GM12878 (cell line): Measurements from ENCODE around the gene TBC1D1. TPM values are rescaled to one million over a fixed set of nuclear protein-coding genes. Genes with fewer than 3 reads are reported as not detected.

Source experiments
- ATAC-seq: fragments of 200-7000 bp; cut with Tn5 transposase; 3 replicates; pipeline ENCODE4 v1.9.1; 2020; ENCODE audit warnings: mild to moderate bottlenecking, moderate library complexity
- BruUV-seq: library from RNA; stranded (reverse); fragments of 400-500 nt; replicated peaks from 2 replicates; lab custom pipeline; 2021; lab: Mats Ljungman, UMichigan
- CTCF ChIA-PET: fragments of 300-600 bp; sonication (Branson Sonifier 250); formaldehyde crosslinking; extraction: SDS; loops from one replicate; lab custom pipeline; 2021; ENCODE audit warnings: inconsistent platforms; lab: Yijun Ruan, JAX
- POLR2A ChIA-PET: fragments of 350-600 bp; formaldehyde crosslinking; extraction: SDS; loops from one replicate; lab custom pipeline; 2021; ENCODE audit warnings: inconsistent platforms; lab: Charles Lee
- RAD21 ChIA-PET: fragments of 300-600 bp; sonication (Branson Sonifier 250); formaldehyde crosslinking; loops from one replicate; lab custom pipeline; 2023; ENCODE audit warnings: antibody characterized with exemption; ENCODE audit not compliant: unreplicated experiment; lab: Charles Lee
- SMC1A ChIA-PET: fragments of 300-600 bp; sonication (Branson Sonifier 250); formaldehyde crosslinking; loops from one replicate; lab custom pipeline; 2023; ENCODE audit not compliant: unreplicated experiment, uncharacterized antibody; lab: Charles Lee
- DNase-seq: peaks from one replicate; pipeline ENCODE4 v3.0.0-alpha.2; 2011; ENCODE audit warnings: low read depth, low spot score
- FAIRE-seq: peaks from 3 replicates; lab custom pipeline; 2011; peaks lifted over from hg19 to GRCh38; lab: Jason Lieb, UNC
- H2AFZ ChIP-seq: 2 replicates; pipeline ENCODE4 v1.6.0; 2011; ENCODE audit warnings: low read depth, low read length, control low read depth; ENCODE audit not compliant: control insufficient read depth
- H3K27ac ChIP-seq: 2 replicates; pipeline ENCODE4 v1.5.1; 2011; ENCODE audit warnings: control low read depth; ENCODE audit not compliant: control insufficient read depth, insufficient read depth
- H3K27me3 ChIP-seq, 2 experiments: replicated peaks in 1 of 2; 2 replicates each; pipeline versions ENCODE4 v1.6.0 to v1.6.1; 2011; ENCODE audit warnings: low read length in 1 of 2; ENCODE audit not compliant: control insufficient read depth in 2 of 2, insufficient read depth in 2 of 2
- H3K36me3 ChIP-seq, 2 experiments: 2 replicates each; pipeline ENCODE4 v1.5.1; 2011; ENCODE audit warnings: low read length in 1 of 2; ENCODE audit not compliant: control insufficient read depth in 2 of 2, insufficient read depth in 2 of 2
- H3K4me1 ChIP-seq: 2 replicates; pipeline ENCODE4 v1.6.1; 2011; ENCODE audit warnings: mild to moderate bottlenecking, low read length, moderate library complexity, mixed read lengths; ENCODE audit not compliant: control insufficient read depth, insufficient read depth
- H3K4me2 ChIP-seq: 2 replicates; pipeline ENCODE4 v1.6.0; 2011; ENCODE audit warnings: control low read depth; ENCODE audit not compliant: control insufficient read depth, insufficient read depth
- H3K4me3 ChIP-seq: fragments of 200-600 bp; sonication (generic); 2 replicates; pipeline ENCODE4 v1.5.1; 2016
- H3K79me2 ChIP-seq: 2 replicates; pipeline ENCODE4 v1.6.0; 2011; ENCODE audit warnings: low read length; ENCODE audit not compliant: control insufficient read depth, insufficient read depth
- H3K9ac ChIP-seq: 2 replicates; pipeline ENCODE4 v1.8.0; 2011; ENCODE audit warnings: low read length, control low read depth, mixed read lengths; ENCODE audit not compliant: control insufficient read depth, insufficient read depth
- H3K9me3 ChIP-seq: replicated peaks from 3 replicates; pipeline ENCODE4 v1.5.1; 2011; ENCODE audit warnings: mild to moderate bottlenecking, low read length; ENCODE audit not compliant: control insufficient read depth, insufficient read depth
- H4K20me1 ChIP-seq: 2 replicates; pipeline ENCODE4 v1.6.0; 2011; ENCODE audit not compliant: control insufficient read depth, insufficient read depth
- BACH1 ChIP-seq: fragments of 450-650 bp; IDR thresholded peaks from 2 replicates; pipeline ENCODE4 v1.6.1; 2017; ENCODE audit warnings: mild to moderate bottlenecking, borderline replicate concordance
- CHD2 ChIP-seq: IDR thresholded peaks from 2 replicates; pipeline ENCODE4 v1.6.1; 2011; ENCODE audit warnings: low read depth, low read length, improper control_type of control experiment, borderline replicate concordance
- EGR1 ChIP-seq, 2 experiments: IDR thresholded peaks; 1 replicate in 1 of 2; 2 replicates in 1 of 2; pipeline ENCODE4 v1.6.1; 2011 to 2012; ENCODE audit warnings: low read depth in 2 of 2, low read length in 2 of 2, borderline replicate concordance in 1 of 2, mild to moderate bottlenecking in 1 of 2, moderate library complexity in 1 of 2
- HDAC2 ChIP-seq: fragments of 200-600 bp; sonication (generic); IDR thresholded peaks from 2 replicates; pipeline ENCODE4 v1.6.1; 2017
- IRF4 ChIP-seq: IDR thresholded peaks from 2 replicates; pipeline ENCODE4 v1.6.1; 2011; ENCODE audit warnings: low read depth, low read length
- JUNB ChIP-seq: IDR thresholded peaks from 2 replicates; pipeline ENCODE4 v1.6.1; 2016; ENCODE audit warnings: antibody characterized with exemption, mild to moderate bottlenecking
- NFXL1 ChIP-seq: fragments of 450-650 bp; IDR thresholded peaks from 2 replicates; pipeline ENCODE4 v1.6.1; 2017; ENCODE audit warnings: antibody characterized with exemption, mild to moderate bottlenecking, borderline replicate concordance
- NR2C1 ChIP-seq: fragments of 450-650 bp; IDR thresholded peaks from 2 replicates; pipeline ENCODE4 v1.6.1; 2017; ENCODE audit warnings: antibody characterized with exemption, mild to moderate bottlenecking, moderate library complexity
- RBBP5 ChIP-seq: fragments of 200-600 bp; sonication (generic); conservative IDR thresholded peaks from 2 replicates; pipeline ENCODE4 v1.6.1; 2016
- SMARCA5 ChIP-seq: fragments of 450-650 bp; IDR thresholded peaks from 2 replicates; pipeline ENCODE4 v1.6.1; 2017; ENCODE audit warnings: mild to moderate bottlenecking
- SMC3 ChIP-seq: IDR thresholded peaks from 2 replicates; pipeline ENCODE4 v1.6.1; 2011; ENCODE audit warnings: low read length, improper control_type of control experiment, borderline replicate concordance
- SPI1 ChIP-seq: IDR thresholded peaks from 2 replicates; pipeline ENCODE4 v1.6.1; 2011; ENCODE audit warnings: low read depth, mild to moderate bottlenecking, low read length, moderate library complexity, borderline replicate concordance; ENCODE audit not compliant: insufficient read depth
- TBL1XR1 ChIP-seq: IDR thresholded peaks from 2 replicates; pipeline ENCODE4 v1.6.1; 2012; ENCODE audit warnings: low read depth, low read length, improper control_type of control experiment
- ZNF622 ChIP-seq: fragments of 450-650 bp; IDR thresholded peaks from 2 replicates; pipeline ENCODE4 v1.6.1; 2017; ENCODE audit warnings: mild to moderate bottlenecking, inconsistent platforms
- ZSCAN29 ChIP-seq: fragments of 450-650 bp; IDR thresholded peaks from 2 replicates; pipeline ENCODE4 v1.6.1; 2017; ENCODE audit warnings: mild to moderate bottlenecking, moderate library complexity
- WGBS: methylation state at CpG from one replicate; pipeline ENCODE4 v1.1.6; 2016; ENCODE audit warnings: low lambda C conversion rate; ENCODE audit not compliant: insufficient replicate concordance, insufficient coverage; ENCODE audit errors: missing lambda C conversion rate; 5-methylcytosine and 5-hydroxymethylcytosine counted together
- in situ Hi-C: fragments of 300-500 bp; cut with MboI; formaldehyde crosslinking; loops from 9 replicates; pipeline ENCODE4 v1.14.3; 2018; ENCODE audit warnings: mixed read lengths
- intact Hi-C: fragments of 100-400 bp; cut with micrococcal nuclease; formaldehyde crosslinking; loops from one replicate; pipeline ENCODE4 v1.14.2; 2022; ENCODE audit not compliant: unreplicated experiment
- polyA plus RNA-seq, 11 experiments: library from polyadenylated mRNA; depleted of rRNA in 4 of 11; unstranded in 6 of 11; stranded (reverse) in 5 of 11; fragments of >200 nt; fragmentation: Nextera tagmentation in 4 of 11; fragmentation: Illumina TruSeq in 1 of 11; extraction: Ambion mirVana in 4 of 11; extraction: Trizol in 1 of 11; gene quantifications; 1 replicate in 1 of 11; 2 replicates in 10 of 11; pipeline versions ENCODE4 v1.2.1 to v1.2.3, GENCODE V29; 2011 to 2016; ENCODE audit warnings: inconsistent platforms in 2 of 11, missing spikeins in 2 of 11, low read depth in 1 of 11
- total RNA-seq, 4 experiments: library from RNA; depleted of rRNA in 3 of 4; stranded (reverse); fragments of >200 nt in 3 of 4; fragmentation: Illumina TruSeq in 1 of 4; extraction: Trizol in 1 of 4; gene quantifications; 2 replicates each; pipeline versions ENCODE4 v1.2.1 to v1.2.3, GENCODE V29; 2013 to 2021

Gene TBC1D1
- total and polyA plus RNA-seq, 10 of the 15 experiments (the other 5 are each of a cell fraction or from before 2014, with no cell fraction given) = 5.3 to 102 (median 57.8) TPM

DNA sequence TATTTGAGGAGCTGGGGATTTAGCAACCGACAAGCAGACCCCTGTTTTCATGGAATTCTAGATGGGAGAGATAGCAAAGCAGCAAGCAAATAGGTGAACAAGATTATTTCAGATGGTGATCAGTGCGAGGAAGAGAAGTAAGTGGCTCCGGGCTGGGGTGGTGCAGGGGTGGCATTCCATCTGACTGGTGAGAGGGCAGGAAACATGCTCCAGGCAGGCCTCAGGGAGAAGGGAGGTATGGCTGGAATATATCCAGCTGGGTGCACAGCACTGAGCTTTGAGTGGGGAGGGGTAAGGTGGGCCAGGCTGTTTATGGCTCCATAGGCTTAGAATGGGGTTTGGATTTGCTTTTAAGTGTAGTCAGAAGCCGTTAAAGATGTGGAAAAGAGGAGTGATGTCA lies 90.5 kb downstream of the TBC1D1 start:
- H2AFZ ChIP-seq = no peak overlapping the region
- no peaks in the 10 kb centered on the region for H3K27me3 ChIP-seq
- peaks cover 21% of the 10 kb centered on the region for H3K79me2 ChIP-seq
- ATAC-seq (no peak), FAIRE-seq (no peak), DNase-seq (no peak)
- TF ChIP-seq ZNF622 = no peak
- TF ChIP-seq SMARCA5 = no peak
- TF ChIP-seq JUNB = no peak
- TF ChIP-seq TBL1XR1 = no peak
- no peak for TF ChIP-seq SMC3
- TF ChIP-seq CHD2 = no peak
- no peak for TF ChIP-seq BACH1
- no peak for TF ChIP-seq NFXL1
- no peak for TF ChIP-seq NR2C1
- TF ChIP-seq ZSCAN29 = no peak
- TF ChIP-seq SPI1 = no peak
- TF ChIP-seq IRF4 = no peak
- no peak for TF ChIP-seq RBBP5
- TF ChIP-seq EGR1 (IDR thresholded peaks at IDR 0.05; ENCODE audit: borderline replicate concordance in 1 of 2, low read depth in 2 of 2, low read length in 2 of 2) = no peak
- TF ChIP-seq HDAC2 = no peak
- no peaks in the 10 kb centered on the region for H3K9me3 ChIP-seq
- H3K4me1 ChIP-seq = peaks cover 24% of the 10 kb centered on the region
- no peaks in the 10 kb centered on the region for H3K36me3 ChIP-seq
- no peak overlapping the region for H3K27ac ChIP-seq
- no TSS peak for BruUV-seq
- no peak overlapping the region for H3K4me3 ChIP-seq
- WGBS = 99% methylated on average over 4 of the region's 4 CpGs
- peaks cover 4% of the 10 kb centered on the region; the same call in 1 of the 2 replicates for H4K20me1 ChIP-seq
- SMC1A ChIA-PET = interaction anchor here (0.7 to 1.7 kb wide), 3 partner anchors 9 to 29 kb away, joined by 3 to 5 read pairs (median 3); no protein-coding TSS in a partner anchor
- intact Hi-C loops = no loop called here
- H3K9ac ChIP-seq = no peak overlapping the region
- H3K4me2 ChIP-seq = peak overlapping the region; percentile 19
- CTCF ChIA-PET = interaction anchor here (1.2 to 2.1 kb wide), 3 partner anchors 84 to 180 kb away, joined by 3 to 4 read pairs (median 3); no protein-coding TSS in a partner anchor
- RAD21 ChIA-PET = interaction anchor here (0.9 kb wide), 1 partner anchor 15 kb away, joined by 3 read pairs; no protein-coding TSS in a partner anchor
- in situ Hi-C loops = no loop called here
- POLR2A ChIA-PET = interaction anchor here (0.5 to 1.0 kb wide), 2 partner anchors 84 to 154 kb away, joined by 3 read pairs; no protein-coding TSS in a partner anchor
